Neural progenitor cell (in vitro differentiated cells): Measurements from ENCODE around the gene ABTB2.

Experiments used
- CTCF ChIP-seq: fragments of 200-600 bp; sonication (generic); IDR thresholded peaks from 2 replicates; pipeline ENCODE4 v1.5.1; 2017; ENCODE audit warnings: antibody characterized with exemption, mild to moderate bottlenecking
- EZH2 ChIP-seq: fragments of 200-600 bp; sonication (generic); IDR thresholded peaks from 2 replicates; pipeline ENCODE4 v1.6.1; 2017; ENCODE audit warnings: antibody characterized with exemption, mild to moderate bottlenecking, moderate library complexity
- EZH2phosphoT487 ChIP-seq: fragments of 200-600 bp; sonication (generic); IDR thresholded peaks from 2 replicates; pipeline ENCODE4 v1.6.1; 2017; ENCODE audit warnings: antibody characterized with exemption

- TF ChIP-seq CTCF (no peak), EZH2 (no peak), EZH2phosphoT487 (no peak)
Observed at GRCh38 chr11:34165121-34165520, 192.7 kb downstream of the ABTB2 start.
